Measurements from ENCODE around the gene NEMF.
A peak's percentile ranks its signal among the peaks of the same experiment; 100 is the strongest.

Gene NEMF, protein sequence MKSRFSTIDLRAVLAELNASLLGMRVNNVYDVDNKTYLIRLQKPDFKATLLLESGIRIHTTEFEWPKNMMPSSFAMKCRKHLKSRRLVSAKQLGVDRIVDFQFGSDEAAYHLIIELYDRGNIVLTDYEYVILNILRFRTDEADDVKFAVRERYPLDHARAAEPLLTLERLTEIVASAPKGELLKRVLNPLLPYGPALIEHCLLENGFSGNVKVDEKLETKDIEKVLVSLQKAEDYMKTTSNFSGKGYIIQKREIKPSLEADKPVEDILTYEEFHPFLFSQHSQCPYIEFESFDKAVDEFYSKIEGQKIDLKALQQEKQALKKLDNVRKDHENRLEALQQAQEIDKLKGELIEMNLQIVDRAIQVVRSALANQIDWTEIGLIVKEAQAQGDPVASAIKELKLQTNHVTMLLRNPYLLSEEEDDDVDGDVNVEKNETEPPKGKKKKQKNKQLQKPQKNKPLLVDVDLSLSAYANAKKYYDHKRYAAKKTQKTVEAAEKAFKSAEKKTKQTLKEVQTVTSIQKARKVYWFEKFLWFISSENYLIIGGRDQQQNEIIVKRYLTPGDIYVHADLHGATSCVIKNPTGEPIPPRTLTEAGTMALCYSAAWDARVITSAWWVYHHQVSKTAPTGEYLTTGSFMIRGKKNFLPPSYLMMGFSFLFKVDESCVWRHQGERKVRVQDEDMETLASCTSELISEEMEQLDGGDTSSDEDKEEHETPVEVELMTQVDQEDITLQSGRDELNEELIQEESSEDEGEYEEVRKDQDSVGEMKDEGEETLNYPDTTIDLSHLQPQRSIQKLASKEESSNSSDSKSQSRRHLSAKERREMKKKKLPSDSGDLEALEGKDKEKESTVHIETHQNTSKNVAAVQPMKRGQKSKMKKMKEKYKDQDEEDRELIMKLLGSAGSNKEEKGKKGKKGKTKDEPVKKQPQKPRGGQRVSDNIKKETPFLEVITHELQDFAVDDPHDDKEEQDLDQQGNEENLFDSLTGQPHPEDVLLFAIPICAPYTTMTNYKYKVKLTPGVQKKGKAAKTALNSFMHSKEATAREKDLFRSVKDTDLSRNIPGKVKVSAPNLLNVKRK

DNA sequence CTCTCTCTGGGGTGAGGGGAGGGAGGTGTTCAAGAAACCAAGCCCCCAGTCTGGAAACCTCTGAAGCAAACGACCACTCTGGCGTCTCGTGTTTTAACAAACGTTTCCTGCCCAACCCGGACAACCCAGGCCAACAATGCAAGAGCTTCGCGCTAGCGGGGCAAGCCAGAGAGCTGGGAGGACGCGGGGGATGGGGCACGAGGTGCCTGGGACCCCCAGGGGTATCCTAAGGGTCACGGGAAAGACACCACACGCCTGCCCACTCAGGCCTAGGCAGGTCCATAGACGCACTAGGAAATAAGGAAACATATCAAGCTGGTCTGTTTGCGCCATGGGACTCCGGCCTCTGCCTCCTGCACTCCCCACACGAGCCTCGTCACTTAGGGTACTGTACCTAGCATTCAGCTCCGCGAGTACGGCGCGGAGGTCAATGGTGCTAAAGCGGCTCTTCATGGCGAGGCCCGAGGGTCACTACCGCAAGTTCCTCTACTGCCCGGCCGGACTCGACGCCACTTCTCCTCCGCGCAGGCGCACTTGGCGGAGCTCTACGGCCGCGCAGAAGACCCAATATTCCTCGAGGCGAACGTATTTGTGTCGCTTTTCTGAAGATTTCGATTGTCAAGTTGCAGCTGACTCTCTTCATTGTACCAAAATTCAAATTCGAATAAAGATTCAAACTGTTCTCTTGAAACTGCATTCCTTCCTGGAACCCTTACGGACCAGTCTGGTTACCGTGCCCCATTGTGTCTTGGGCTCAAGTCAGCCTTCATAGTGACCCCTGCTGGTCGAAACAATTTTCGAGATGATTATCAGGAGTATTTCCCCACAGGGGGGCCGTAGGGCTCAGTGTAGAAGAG is at the start of gene NEMF:
TSS of gene NEMF (minus strand) at position 488 of the 857 bp plus-strand sequence. CDS start at position 453, 35 bp downstream.
- H3K36me3 Mint-ChIP-seq (ENCODE audit: low read depth): peaks cover 25% of the 10 kb centered on the region
- peaks cover 28% of the 10 kb centered on the region for H3K4me1 Mint-ChIP-seq
- H3K27ac Mint-ChIP-seq: peak within 1 kb of the TSS; percentile 98 to 99 (median 98)
- TF ChIP-seq, protein P1, sequence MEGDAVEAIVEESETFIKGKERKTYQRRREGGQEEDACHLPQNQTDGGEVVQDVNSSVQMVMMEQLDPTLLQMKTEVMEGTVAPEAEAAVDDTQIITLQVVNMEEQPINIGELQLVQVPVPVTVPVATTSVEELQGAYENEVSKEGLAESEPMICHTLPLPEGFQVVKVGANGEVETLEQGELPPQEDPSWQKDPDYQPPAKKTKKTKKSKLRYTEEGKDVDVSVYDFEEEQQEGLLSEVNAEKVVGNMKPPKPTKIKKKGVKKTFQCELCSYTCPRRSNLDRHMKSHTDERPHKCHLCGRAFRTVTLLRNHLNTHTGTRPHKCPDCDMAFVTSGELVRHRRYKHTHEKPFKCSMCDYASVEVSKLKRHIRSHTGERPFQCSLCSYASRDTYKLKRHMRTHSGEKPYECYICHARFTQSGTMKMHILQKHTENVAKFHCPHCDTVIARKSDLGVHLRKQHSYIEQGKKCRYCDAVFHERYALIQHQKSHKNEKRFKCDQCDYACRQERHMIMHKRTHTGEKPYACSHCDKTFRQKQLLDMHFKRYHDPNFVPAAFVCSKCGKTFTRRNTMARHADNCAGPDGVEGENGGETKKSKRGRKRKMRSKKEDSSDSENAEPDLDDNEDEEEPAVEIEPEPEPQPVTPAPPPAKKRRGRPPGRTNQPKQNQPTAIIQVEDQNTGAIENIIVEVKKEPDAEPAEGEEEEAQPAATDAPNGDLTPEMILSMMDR (IDR thresholded peaks at IDR 0.05; ENCODE audit: unreplicated experiment in 3 of 3): peak; percentile 90 to 96 (median 90)
- no peaks in the 10 kb centered on the region for H3K27me3 Mint-ChIP-seq (ENCODE audit: low read depth)
- H3K9me3 Mint-ChIP-seq: no peaks in the 10 kb centered on the region
- peak within 1 kb of the TSS; percentile 86 to 98 (median 95) for H3K4me3 Mint-ChIP-seq

DNA sequence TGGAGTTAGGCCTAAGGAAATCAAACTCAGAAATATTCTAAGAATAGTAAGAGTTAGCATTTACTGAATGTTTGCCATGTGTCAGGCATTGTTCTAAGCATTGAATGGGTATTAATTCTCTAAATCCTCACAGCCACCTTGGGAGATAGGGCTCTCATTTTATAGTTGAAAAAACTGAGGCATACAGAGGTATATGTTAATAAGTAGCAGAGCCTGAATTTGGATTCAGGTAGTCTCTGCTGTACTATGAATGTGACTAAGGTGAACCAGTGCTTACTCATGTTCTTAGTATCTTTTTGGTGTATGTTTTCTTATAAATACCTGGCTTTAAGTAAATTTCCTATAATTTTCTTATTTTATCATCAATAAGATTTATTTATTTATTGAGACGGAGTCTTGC is 48.4 kb upstream of the NEMF start:
- H3K4me1 Mint-ChIP-seq: peaks cover 19% of the 10 kb centered on the region
- TF ChIP-seq, protein P1 (IDR thresholded peaks at IDR 0.05; ENCODE audit: unreplicated experiment in 3 of 3): no peak
- no peaks in the 10 kb centered on the region for H3K27me3 Mint-ChIP-seq (ENCODE audit: low read depth)
- peaks cover 20% of the 10 kb centered on the region for H3K36me3 Mint-ChIP-seq (ENCODE audit: low read depth)
- no peak overlapping the region for H3K4me3 Mint-ChIP-seq
- H3K27ac Mint-ChIP-seq: no peak overlapping the region
- no peaks in the 10 kb centered on the region for H3K9me3 Mint-ChIP-seq

DNA sequence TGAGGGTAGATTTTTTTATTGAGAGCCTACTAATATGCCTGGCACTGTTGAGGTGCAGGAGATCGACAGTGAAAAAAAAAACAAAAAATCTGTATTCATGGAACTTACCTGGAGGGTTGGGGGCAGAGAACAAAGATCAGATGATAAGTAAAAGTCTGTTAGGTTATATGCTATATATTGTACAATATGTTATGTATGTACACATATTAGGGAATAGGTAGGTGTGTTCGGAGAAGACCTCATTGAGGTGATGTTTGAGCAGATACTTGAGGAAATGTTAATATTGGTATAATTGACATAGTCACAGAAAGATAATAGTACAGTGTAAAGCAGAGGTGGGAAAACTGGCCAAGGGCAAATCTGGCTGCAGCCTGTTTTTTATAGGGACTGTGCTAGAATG is 45.9 kb upstream of the NEMF start:
- peaks cover 40% of the 10 kb centered on the region for H3K36me3 Mint-ChIP-seq (ENCODE audit: low read depth)

DNA sequence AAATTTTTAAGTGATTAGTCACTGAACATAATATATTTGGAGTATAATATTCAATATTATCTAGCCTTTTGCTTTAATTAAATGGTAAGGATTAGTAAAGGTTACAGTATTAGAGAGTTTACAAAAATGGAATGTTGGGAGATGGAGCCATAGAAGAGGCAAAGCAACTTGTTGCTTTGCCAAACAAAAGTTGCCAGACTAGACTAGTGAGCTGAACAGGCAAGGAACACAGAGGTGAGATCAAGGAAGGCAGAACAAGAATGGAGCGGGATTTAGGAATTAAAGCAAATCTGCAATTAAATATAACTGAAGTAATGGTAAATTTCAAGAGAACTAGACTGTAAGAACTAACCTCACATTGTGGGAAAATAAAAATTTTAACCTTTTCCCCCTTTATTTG is 45.4 kb upstream of the NEMF start:
- no peak overlapping the region for H3K4me3 Mint-ChIP-seq
- H3K27me3 Mint-ChIP-seq (ENCODE audit: low read depth): no peaks in the 10 kb centered on the region
- no peak overlapping the region for H3K27ac Mint-ChIP-seq
- peaks cover 34% of the 10 kb centered on the region for H3K4me1 Mint-ChIP-seq
- peaks cover 40% of the 10 kb centered on the region for H3K36me3 Mint-ChIP-seq (ENCODE audit: low read depth)
- no peaks in the 10 kb centered on the region for H3K9me3 Mint-ChIP-seq
- TF ChIP-seq, protein P1 (IDR thresholded peaks at IDR 0.05; ENCODE audit: unreplicated experiment in 3 of 3): no peak

More for the DNA sequence above, 45.9 kb upstream of the NEMF start:
- Mint-ChIP-seq H3K4me3 (no peak overlapping the region), H3K9me3 (no peaks in the 10 kb centered on the region), H3K4me1 (peaks cover 34% of the 10 kb centered on the region), H3K27ac (peak overlapping the region in 1 of 3 experiments; percentile 7), H3K27me3 (ENCODE audit: low read depth) (no peaks in the 10 kb centered on the region)
- TF ChIP-seq, protein P1 (IDR thresholded peaks at IDR 0.05; ENCODE audit: unreplicated experiment in 3 of 3): no peak

DNA sequence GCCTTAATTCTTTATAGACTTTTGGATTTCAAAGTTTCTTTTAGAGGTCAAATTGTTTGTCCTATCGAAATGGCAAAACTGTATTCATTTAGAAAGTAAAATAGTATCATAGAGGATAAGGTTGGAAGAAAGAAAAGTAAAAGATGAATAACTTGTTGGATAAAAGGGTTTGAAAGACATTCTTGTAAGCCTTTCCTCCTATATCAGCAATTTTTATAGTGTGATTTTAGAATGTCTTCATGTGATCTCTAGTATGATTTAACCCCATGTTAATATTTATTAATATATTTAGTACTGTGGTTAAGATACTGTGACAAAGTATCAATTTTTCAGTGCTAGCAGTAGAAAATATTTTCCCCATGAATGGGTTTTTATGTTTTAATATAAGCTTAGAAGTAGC is 44.8 kb upstream of the NEMF start:
- Mint-ChIP-seq H3K4me1 (peaks cover 34% of the 10 kb centered on the region), H3K4me3 (peak overlapping the region; percentile 55 to 73 (median 58)), H3K27ac (peak overlapping the region in 1 of 3 experiments; percentile 42), H3K36me3 (ENCODE audit: low read depth) (peaks cover 40% of the 10 kb centered on the region), H3K9me3 (no peaks in the 10 kb centered on the region), H3K27me3 (ENCODE audit: low read depth) (no peaks in the 10 kb centered on the region)
- TF ChIP-seq, protein P1 (IDR thresholded peaks at IDR 0.05; ENCODE audit: unreplicated experiment in 3 of 3): no peak
